Neural cell (in vitro differentiated cells): Measurements from ENCODE around the gene PAPOLA. TPM values are rescaled to one million over a fixed set of nuclear protein-coding genes. Genes with fewer than 3 reads are reported as not detected.

Source experiments
- H2AFZ ChIP-seq: fragments of 200-600, 300-800 bp; sonication (generic), shearing (Covaris generic); 2 replicates; pipeline ENCODE4 v1.6.0; 2014; ENCODE audit warnings: low read depth, mild to moderate bottlenecking, antibody characterized with exemption, low read length, moderate library complexity
- H3F3A ChIP-seq: fragments of 200-600 bp; shearing (Covaris generic); 2 replicates; pipeline ENCODE4 v1.6.1; 2016; ENCODE audit warnings: mild to moderate bottlenecking, moderate library complexity, mixed read lengths, antibody characterized with exemption, low read length; ENCODE audit not compliant: insufficient read depth, poor library complexity, severe bottlenecking
- H3K27ac ChIP-seq: fragments of 200-600, 300-800 bp; sonication (generic), shearing (Covaris generic); 2 replicates; pipeline ENCODE4 v1.5.1; 2014; ENCODE audit warnings: mild to moderate bottlenecking, low read length, moderate library complexity
- H3K27me3 ChIP-seq: fragments of 300-800, 200-600 bp; sonication (generic), shearing (Covaris generic); 2 replicates; pipeline ENCODE4 v1.6.0; 2014; ENCODE audit warnings: mild to moderate bottlenecking, low read depth, low read length, moderate library complexity; ENCODE audit not compliant: insufficient read depth
- H3K36me3 ChIP-seq: fragments of 300-800, 200-600 bp; sonication (generic), shearing (Covaris generic); 2 replicates; pipeline ENCODE4 v1.5.1; 2014; ENCODE audit warnings: mild to moderate bottlenecking, antibody characterized with exemption, low read length, moderate library complexity; ENCODE audit not compliant: insufficient read depth
- H3K4me2 ChIP-seq: fragments of 300-800, 200-600 bp; sonication (generic), shearing (Covaris generic); 2 replicates; pipeline ENCODE4 v1.6.0; 2014; ENCODE audit warnings: mild to moderate bottlenecking, low read length
- H3K4me3 ChIP-seq: fragments of 300-800, 200-600 bp; sonication (generic), shearing (Covaris generic); 2 replicates; pipeline ENCODE4 v1.5.1; 2014; ENCODE audit warnings: mild to moderate bottlenecking, low read length, moderate library complexity
- H3K79me2 ChIP-seq: fragments of 200-600 bp; shearing (Covaris generic); replicated peaks from 2 replicates; pipeline ENCODE4 v1.6.0; 2014; ENCODE audit warnings: mild to moderate bottlenecking, low read length, moderate library complexity; ENCODE audit not compliant: insufficient read depth
- H3K9ac ChIP-seq: fragments of 300-800, 200-600 bp; sonication (generic), shearing (Covaris generic); 2 replicates; pipeline ENCODE4 v1.6.1; 2016; ENCODE audit warnings: mild to moderate bottlenecking, low read length, mixed read lengths
- H3K9me2 ChIP-seq: fragments of 200-600 bp; shearing (Covaris generic); 2 replicates; pipeline ENCODE4 v1.6.1; 2016; ENCODE audit warnings: mild to moderate bottlenecking, low read length, mixed read lengths; ENCODE audit not compliant: insufficient read depth
- H3K9me3 ChIP-seq: fragments of 200-600, 300-800 bp; sonication (generic), shearing (Covaris generic); 2 replicates; pipeline ENCODE4 v1.6.1; 2016; ENCODE audit warnings: mild to moderate bottlenecking, mixed run types, low read length, moderate library complexity, mixed read lengths
- H4K20me1 ChIP-seq: fragments of 200-600 bp; shearing (Covaris generic); 2 replicates; pipeline ENCODE4 v1.6.1; 2016; ENCODE audit warnings: mild to moderate bottlenecking, mixed run types; ENCODE audit not compliant: insufficient read depth
- EP300 ChIP-seq: fragments of 450-650 bp; conservative IDR thresholded peaks from 2 replicates; pipeline ENCODE4 v1.6.1; 2014; ENCODE audit warnings: antibody characterized with exemption, mild to moderate bottlenecking, moderate library complexity; ENCODE audit not compliant: poor library complexity, severe bottlenecking
- EZH2 ChIP-seq: fragments of 200-600, 300-800 bp; shearing (Covaris generic), sonication (generic); IDR thresholded peaks from 2 replicates; pipeline ENCODE4 v1.6.1; 2014; ENCODE audit warnings: antibody characterized with exemption, low read length, borderline replicate concordance, mild to moderate bottlenecking; ENCODE audit not compliant: insufficient read depth, poor library complexity, severe bottlenecking
- MXI1 ChIP-seq: fragments of 450-650 bp; conservative IDR thresholded peaks from 2 replicates; pipeline ENCODE4 v1.6.1; 2014; ENCODE audit warnings: antibody characterized with exemption, mild to moderate bottlenecking; ENCODE audit not compliant: poor library complexity, severe bottlenecking
- POLR2AphosphoS5 ChIP-seq: IDR thresholded peaks from 2 replicates; pipeline ENCODE4 v1.6.1; 2012
- RAD21 ChIP-seq: fragments of 450-650 bp; conservative IDR thresholded peaks from 2 replicates; pipeline ENCODE4 v1.6.1; 2014; ENCODE audit warnings: antibody characterized with exemption, mild to moderate bottlenecking, moderate library complexity
- SMC3 ChIP-seq: fragments of 450-650 bp; conservative IDR thresholded peaks from 2 replicates; pipeline ENCODE4 v1.6.1; 2014; ENCODE audit warnings: antibody characterized with exemption, mild to moderate bottlenecking, moderate library complexity; ENCODE audit not compliant: poor library complexity
- TAF1 ChIP-seq: IDR thresholded peaks from 2 replicates; pipeline ENCODE4 v1.6.1; 2012; ENCODE audit warnings: low read depth
- polyA plus RNA-seq: library from polyadenylated mRNA; depleted of rRNA; stranded (reverse); fragments of >200 nt; gene quantifications from 2 replicates; pipeline ENCODE4 v1.2.3, GENCODE V29; 2014
- TF ChIP-seq, protein P1 (sequence below): fragments of 450-650 bp; IDR thresholded peaks from 2 replicates; pipeline ENCODE4 v1.5.1; 2014; ENCODE audit warnings: antibody characterized with exemption, mild to moderate bottlenecking, moderate library complexity; ENCODE audit not compliant: poor library complexity, severe bottlenecking
- TF ChIP-seq, protein P2 (sequence below): IDR thresholded peaks from 2 replicates; pipeline ENCODE4 v1.6.1; 2012; ENCODE audit warnings: borderline replicate concordance

The PAPOLA gene
- polyA plus RNA-seq, 1 donor from 2014 or later: 150 TPM

DNA sequence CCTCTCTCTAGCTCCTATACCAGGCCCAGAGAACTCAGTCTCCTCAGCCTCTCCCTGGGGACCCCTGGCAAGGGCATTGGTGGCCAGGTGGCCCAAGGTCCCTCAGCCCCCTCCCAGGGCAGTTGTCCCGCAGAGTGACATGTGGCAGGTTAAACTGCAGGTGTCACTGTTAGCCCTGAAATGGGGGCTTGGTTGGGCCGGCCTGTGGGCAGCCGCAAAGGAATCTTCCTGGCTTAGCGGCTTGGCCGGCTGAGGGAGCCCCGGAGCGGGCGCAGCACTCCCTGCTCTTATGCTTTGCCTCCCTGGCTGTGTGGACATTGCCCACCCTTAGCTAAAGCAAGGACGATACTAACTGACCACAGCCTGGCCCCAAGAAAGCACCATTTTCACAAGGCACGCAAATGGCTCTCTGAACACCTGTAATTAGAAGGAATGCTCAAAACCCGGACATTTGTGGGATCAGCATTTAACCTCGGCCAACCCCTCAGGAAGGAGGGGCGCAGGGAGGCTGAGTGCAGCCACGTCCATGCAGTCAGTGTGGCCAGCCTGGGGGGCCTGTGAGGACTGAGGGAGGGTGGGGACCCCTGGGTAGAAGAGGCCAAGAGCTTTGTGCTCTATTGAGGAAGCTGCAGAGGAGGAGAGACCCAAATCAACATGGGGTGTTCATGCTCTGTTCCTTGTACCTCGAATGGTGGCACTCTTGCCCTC is 82.2 kb downstream of the PAPOLA start:
- Histone ChIP-seq H4K20me1 (no peaks in the 10 kb centered on the region), H2AFZ (no peak overlapping the region), H3K27ac (no peak overlapping the region)

DNA sequence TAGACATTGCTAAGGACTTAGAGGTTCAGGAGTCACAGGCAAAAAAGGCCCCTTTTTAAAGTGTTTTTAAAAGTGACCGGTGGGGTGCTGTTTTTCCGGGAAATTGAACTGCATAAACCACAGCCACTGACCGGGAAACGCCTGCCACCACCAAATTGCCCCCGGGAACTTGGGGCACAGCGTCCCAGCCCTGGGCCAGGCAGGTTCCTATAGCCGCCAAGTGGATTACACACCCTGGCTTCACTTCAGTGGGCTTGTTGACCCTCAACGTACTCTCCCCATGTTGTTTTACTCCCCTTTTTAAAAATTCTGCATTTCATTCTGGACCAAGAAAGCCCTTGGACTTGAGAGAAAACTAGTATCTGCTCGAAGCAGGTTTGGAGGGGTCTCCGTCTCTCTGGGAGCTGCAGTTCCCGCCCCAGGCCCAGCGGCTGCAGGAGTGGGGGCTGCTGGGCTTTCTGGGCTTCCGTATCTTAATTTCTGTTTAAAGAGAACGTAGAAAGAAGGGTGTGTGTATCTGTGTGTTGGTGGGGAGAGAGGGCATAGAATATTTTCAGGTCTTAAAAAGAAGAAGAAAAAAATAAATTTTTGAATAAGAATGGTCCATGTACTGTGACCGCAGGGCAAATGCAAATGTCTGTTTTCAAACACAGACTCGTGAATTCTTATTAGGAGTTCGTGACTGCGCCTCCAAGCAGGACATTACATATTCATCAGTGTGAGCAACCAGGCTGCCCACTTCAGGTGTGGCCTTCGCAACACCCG is 82.9 kb downstream of the PAPOLA start:
- H3K9me3 ChIP-seq: no peaks in the 10 kb centered on the region

More for the DNA sequence above, 82.2 kb downstream of the PAPOLA start:
- Histone ChIP-seq H3K4me2 (no peak overlapping the region), H3K9me3 (no peaks in the 10 kb centered on the region), H3K9me2 (no peaks in the 10 kb centered on the region), H3K9ac (no peak overlapping the region), H3K4me3 (no peak overlapping the region), H3K79me2 (no peaks in the 10 kb centered on the region), H3K27me3 (no peaks in the 10 kb centered on the region), H3F3A (no peaks in the 10 kb centered on the region), H3K36me3 (no peaks in the 10 kb centered on the region)
- TF ChIP-seq SMC3: peak; percentile 97
- TF ChIP-seq, protein P1, sequence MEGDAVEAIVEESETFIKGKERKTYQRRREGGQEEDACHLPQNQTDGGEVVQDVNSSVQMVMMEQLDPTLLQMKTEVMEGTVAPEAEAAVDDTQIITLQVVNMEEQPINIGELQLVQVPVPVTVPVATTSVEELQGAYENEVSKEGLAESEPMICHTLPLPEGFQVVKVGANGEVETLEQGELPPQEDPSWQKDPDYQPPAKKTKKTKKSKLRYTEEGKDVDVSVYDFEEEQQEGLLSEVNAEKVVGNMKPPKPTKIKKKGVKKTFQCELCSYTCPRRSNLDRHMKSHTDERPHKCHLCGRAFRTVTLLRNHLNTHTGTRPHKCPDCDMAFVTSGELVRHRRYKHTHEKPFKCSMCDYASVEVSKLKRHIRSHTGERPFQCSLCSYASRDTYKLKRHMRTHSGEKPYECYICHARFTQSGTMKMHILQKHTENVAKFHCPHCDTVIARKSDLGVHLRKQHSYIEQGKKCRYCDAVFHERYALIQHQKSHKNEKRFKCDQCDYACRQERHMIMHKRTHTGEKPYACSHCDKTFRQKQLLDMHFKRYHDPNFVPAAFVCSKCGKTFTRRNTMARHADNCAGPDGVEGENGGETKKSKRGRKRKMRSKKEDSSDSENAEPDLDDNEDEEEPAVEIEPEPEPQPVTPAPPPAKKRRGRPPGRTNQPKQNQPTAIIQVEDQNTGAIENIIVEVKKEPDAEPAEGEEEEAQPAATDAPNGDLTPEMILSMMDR: peak; percentile 91
- peak; percentile 95 for TF ChIP-seq RAD21
- TF ChIP-seq EP300: no peak

DNA sequence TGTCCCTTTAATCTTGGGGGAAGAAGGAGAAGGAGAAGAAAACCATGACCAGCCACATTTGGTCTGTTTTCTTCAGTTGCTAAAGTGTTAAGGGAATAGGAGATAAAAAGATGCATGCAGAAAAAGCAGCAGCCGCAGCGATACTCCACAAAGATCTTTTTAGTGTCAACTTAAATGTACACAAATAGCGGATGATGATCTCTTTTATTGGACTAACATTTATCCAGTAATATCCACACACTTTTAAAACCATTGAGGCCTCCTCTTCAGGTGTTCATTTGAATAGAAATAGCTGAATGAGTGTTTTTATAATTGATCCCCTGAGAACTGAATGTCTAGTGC is 83.5 kb downstream of the PAPOLA start:
- Histone ChIP-seq H3K79me2 (no peaks in the 10 kb centered on the region), H4K20me1 (no peaks in the 10 kb centered on the region), H3K36me3 (no peaks in the 10 kb centered on the region), H3K4me3 (peak overlapping the region; percentile 28), H3K27ac (peak overlapping the region; percentile 10), H3K9ac (no peak overlapping the region), H3K27me3 (no peaks in the 10 kb centered on the region), H3K9me2 (no peaks in the 10 kb centered on the region), H3K4me2 (no peak overlapping the region), H2AFZ (no peak overlapping the region), H3F3A (no peaks in the 10 kb centered on the region), H3K9me3 (no peaks in the 10 kb centered on the region)
- TF ChIP-seq RAD21 (no peak), MXI1 (no peak), TAF1 (no peak), EP300 (no peak), SMC3 (no peak), EZH2 (no peak), POLR2AphosphoS5 (no peak)
- TF ChIP-seq, protein P2, sequence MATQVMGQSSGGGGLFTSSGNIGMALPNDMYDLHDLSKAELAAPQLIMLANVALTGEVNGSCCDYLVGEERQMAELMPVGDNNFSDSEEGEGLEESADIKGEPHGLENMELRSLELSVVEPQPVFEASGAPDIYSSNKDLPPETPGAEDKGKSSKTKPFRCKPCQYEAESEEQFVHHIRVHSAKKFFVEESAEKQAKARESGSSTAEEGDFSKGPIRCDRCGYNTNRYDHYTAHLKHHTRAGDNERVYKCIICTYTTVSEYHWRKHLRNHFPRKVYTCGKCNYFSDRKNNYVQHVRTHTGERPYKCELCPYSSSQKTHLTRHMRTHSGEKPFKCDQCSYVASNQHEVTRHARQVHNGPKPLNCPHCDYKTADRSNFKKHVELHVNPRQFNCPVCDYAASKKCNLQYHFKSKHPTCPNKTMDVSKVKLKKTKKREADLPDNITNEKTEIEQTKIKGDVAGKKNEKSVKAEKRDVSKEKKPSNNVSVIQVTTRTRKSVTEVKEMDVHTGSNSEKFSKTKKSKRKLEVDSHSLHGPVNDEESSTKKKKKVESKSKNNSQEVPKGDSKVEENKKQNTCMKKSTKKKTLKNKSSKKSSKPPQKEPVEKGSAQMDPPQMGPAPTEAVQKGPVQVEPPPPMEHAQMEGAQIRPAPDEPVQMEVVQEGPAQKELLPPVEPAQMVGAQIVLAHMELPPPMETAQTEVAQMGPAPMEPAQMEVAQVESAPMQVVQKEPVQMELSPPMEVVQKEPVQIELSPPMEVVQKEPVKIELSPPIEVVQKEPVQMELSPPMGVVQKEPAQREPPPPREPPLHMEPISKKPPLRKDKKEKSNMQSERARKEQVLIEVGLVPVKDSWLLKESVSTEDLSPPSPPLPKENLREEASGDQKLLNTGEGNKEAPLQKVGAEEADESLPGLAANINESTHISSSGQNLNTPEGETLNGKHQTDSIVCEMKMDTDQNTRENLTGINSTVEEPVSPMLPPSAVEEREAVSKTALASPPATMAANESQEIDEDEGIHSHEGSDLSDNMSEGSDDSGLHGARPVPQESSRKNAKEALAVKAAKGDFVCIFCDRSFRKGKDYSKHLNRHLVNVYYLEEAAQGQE: no peak
- TF ChIP-seq, protein P1: no peak

More for the DNA sequence above, 82.9 kb downstream of the PAPOLA start:
- Histone ChIP-seq H4K20me1 (no peaks in the 10 kb centered on the region), H3K36me3 (no peaks in the 10 kb centered on the region), H3F3A (no peaks in the 10 kb centered on the region), H3K4me2 (no peak overlapping the region), H3K9me2 (no peaks in the 10 kb centered on the region), H3K27ac (peak overlapping the region; percentile 10), H3K4me3 (peak overlapping the region; percentile 28), H3K9ac (no peak overlapping the region), H3K27me3 (no peaks in the 10 kb centered on the region), H3K79me2 (no peaks in the 10 kb centered on the region), H2AFZ (no peak overlapping the region)
- TF ChIP-seq TAF1: no peak
- no peak for TF ChIP-seq EZH2
- no peak for TF ChIP-seq POLR2AphosphoS5
